ENCODE results near the gene NHP2.

GRCh38 chr5:178196281-178196812, 42.7 kb upstream of the NHP2 start:
- TF ChIP-seq CTCF (IDR thresholded peaks at IDR 0.05; ENCODE audit: low read depth, low read length) (no peak), EZH2phosphoT487 (IDR thresholded peaks at IDR 0.05; ENCODE audit: low read depth) (no peak)
